Uterus (tissue), 4 donors: ENCODE results near the gene INAFM2. TPM values are rescaled to one million over a fixed set of nuclear protein-coding genes. Genes with fewer than 3 reads are reported as not detected.

Source experiments
- DNase-seq, 2 donors: peaks; one replicate each; pipeline ENCODE4 v3.0.0-alpha.2; 2019 to 2020
- H3K27ac ChIP-seq, 2 donors: fragments of 200-600 bp; sonication (generic); 1 replicate in 1 of 2; 2 replicates in 1 of 2; pipeline ENCODE4 v1.5.1; 2016 to 2018
- H3K27me3 ChIP-seq, 2 donors: fragments of 200-600 bp; sonication (generic); one replicate each; pipeline ENCODE4 v1.5.1; 2018 to 2019; ENCODE audit warnings: control low read depth in 1 of 2
- H3K36me3 ChIP-seq, 2 donors: fragments of 200-600 bp; sonication (generic); one replicate each; pipeline ENCODE4 v1.5.1; 2019; ENCODE audit warnings: control low read depth in 1 of 2
- H3K4me1 ChIP-seq, 2 donors: fragments of 200-600 bp; sonication (generic); one replicate each; pipeline ENCODE4 v1.5.1; 2018 to 2019; ENCODE audit warnings: control low read depth in 1 of 2
- H3K4me3 ChIP-seq, 2 donors: fragments of 200-600 bp; sonication (generic); 1 replicate in 1 of 2; 2 replicates in 1 of 2; pipeline ENCODE4 v1.5.1; 2018 to 2019; ENCODE audit warnings: mild to moderate bottlenecking in 1 of 2
- H3K9me3 ChIP-seq, 2 donors: fragments of 200-600 bp; sonication (generic); one replicate each; pipeline ENCODE4 v1.5.1; 2019; ENCODE audit warnings: control low read depth in 1 of 2
- CTCF ChIP-seq, 4 experiments: fragments of 200-600 bp in 2 of 4; fragments of 450-650 bp in 2 of 4; sonication (generic) in 2 of 4; IDR thresholded peaks; one replicate each; pipeline ENCODE4 v1.5.1; 2016 to 2019; ENCODE audit warnings: antibody characterized with exemption in 4 of 4, mild to moderate bottlenecking in 2 of 4, moderate library complexity in 1 of 4
- POLR2A ChIP-seq, 2 donors: fragments of 450-650 bp; IDR thresholded peaks; one replicate each; pipeline ENCODE4 v1.6.1; 2016; ENCODE audit warnings: antibody characterized with exemption in 2 of 2, mild to moderate bottlenecking in 1 of 2, moderate library complexity in 1 of 2
- intact Hi-C: fragments of 100-400 bp; cut with DNase I; formaldehyde crosslinking; loops from one replicate; pipeline ENCODE4 v1.15.1; 2023; ENCODE audit warnings: low total_unique reads
- total RNA-seq, 4 donors: library from RNA; depleted of rRNA in 3 of 4; stranded (reverse); fragments of >200 nt in 3 of 4; gene quantifications; one replicate each; pipeline versions ENCODE4 v1.1.0 to v1.2.4, GENCODE V29; 2014 to 2023
- donor health status: DM: yes; HTN: yes; CAD: no.

INAFM2 gene
- total RNA-seq, 4 donors from 2014 or later = 3.2 to 68.1 (median 8.9) TPM

- Histone ChIP-seq H3K27ac (no peak overlapping the region), H3K36me3 (no peaks in the 10 kb centered on the region), H3K27me3 (no peaks in the 10 kb centered on the region), H3K9me3 (no peaks in the 10 kb centered on the region), H3K4me1 (no peaks in the 10 kb centered on the region), H3K4me3 (no peak overlapping the region)
- intact Hi-C loops = no loop called here
- TF ChIP-seq POLR2A (IDR thresholded peaks at IDR 0.05) (no peak), CTCF (IDR thresholded peaks at IDR 0.05) (no peak)
- DNase-seq = no peak
Measured at GRCh38 chr15:40368719-40369473, 45.4 kb downstream of the INAFM2 start.

GRCh38 chr15:40369474-40369869 lies 46.0 kb downstream of the INAFM2 start:
- no peak for DNase-seq
- intact Hi-C loops = no loop called here

GRCh38 chr15:40369971-40370370 lies 46.5 kb downstream of the INAFM2 start:
- no peak for TF ChIP-seq POLR2A (IDR thresholded peaks at IDR 0.05)
- TF ChIP-seq CTCF (IDR thresholded peaks at IDR 0.05) = no peak

More at GRCh38 chr15:40369474-40369869, 46.0 kb downstream of the INAFM2 start:
- TF ChIP-seq POLR2A (IDR thresholded peaks at IDR 0.05) (no peak), CTCF (IDR thresholded peaks at IDR 0.05) (no peak)
- no peak overlapping the region for H3K4me3 ChIP-seq
- no peaks in the 10 kb centered on the region for H3K4me1 ChIP-seq
- no peaks in the 10 kb centered on the region for H3K27me3 ChIP-seq
- no peaks in the 10 kb centered on the region for H3K9me3 ChIP-seq
- no peak overlapping the region for H3K27ac ChIP-seq
- H3K36me3 ChIP-seq = no peaks in the 10 kb centered on the region

GRCh38 chr15:40372981-40373380 lies 49.5 kb downstream of the INAFM2 start:
- H3K4me1 ChIP-seq = no peaks in the 10 kb centered on the region
- no peak for DNase-seq
- H3K27ac ChIP-seq = no peak overlapping the region
- H3K27me3 ChIP-seq = no peaks in the 10 kb centered on the region
- no peak overlapping the region for H3K4me3 ChIP-seq
- H3K9me3 ChIP-seq = no peaks in the 10 kb centered on the region
- no peaks in the 10 kb centered on the region for H3K36me3 ChIP-seq
- intact Hi-C loops = no loop called here
- TF ChIP-seq CTCF (IDR thresholded peaks at IDR 0.05) (no peak), POLR2A (IDR thresholded peaks at IDR 0.05) (no peak)

More at GRCh38 chr15:40369971-40370370, 46.5 kb downstream of the INAFM2 start:
- Histone ChIP-seq H3K4me3 (no peak overlapping the region), H3K9me3 (no peaks in the 10 kb centered on the region), H3K27ac (no peak overlapping the region), H3K4me1 (no peaks in the 10 kb centered on the region), H3K36me3 (no peaks in the 10 kb centered on the region), H3K27me3 (no peaks in the 10 kb centered on the region)
- intact Hi-C loops = no loop called here
- no peak for DNase-seq

Other genes with a start within 250 kb of the INAFM2 start
- 10 to 100 TPM in 3 of 4 donors, 1 to 10 TPM in 1; 7.1 to 46.2 (median 22.6) TPM for gene BMF, start 214.8 kb upstream of the INAFM2 start, total RNA-seq
- 10 to 100 TPM in 1 of 4 donors, under 1 TPM in 1, not detected in 2; under 0.01 to 31.5 TPM for gene BUB1B, start 162.6 kb upstream of the INAFM2 start, total RNA-seq
- gene PAK6, start 84.6 kb upstream of the INAFM2 start, total RNA-seq = 1 to 10 TPM in 3 of 4 donors, not detected in 1; 2.3 to 5.0 (median 3.3) TPM
- gene ANKRD63, start 40.6 kb upstream of the INAFM2 start, total RNA-seq = under 1 TPM in 2 of 4 donors, not detected in 2; 0.28 to 0.52 TPM
- 10 to 100 TPM in 2 of 4 donors, 1 to 10 TPM in 2; 3.5 to 19.0 (median 9.3) TPM for gene PLCB2, start 15.8 kb upstream of the INAFM2 start, total RNA-seq
- 10 to 100 TPM in 1 of 4 donors, 1 to 10 TPM in 3; 2.4 to 43.8 (median 6.6) TPM for gene CCDC9B, start 17.2 kb downstream of the INAFM2 start, total RNA-seq
- 1 to 10 TPM in 1 of 4 donors, not detected in 3; 1.8 TPM for gene PHGR1, start 27.3 kb downstream of the INAFM2 start, total RNA-seq
- gene DISP2, start 34.5 kb downstream of the INAFM2 start, total RNA-seq = under 1 TPM in 2 of 4 donors, not detected in 2; 0.14 to 0.85 TPM
- 10 to 100 TPM in 2 of 4 donors, 1 to 10 TPM in 2; 2.1 to 23.5 (median 9.7) TPM for gene KNSTRN, start 59.0 kb downstream of the INAFM2 start, total RNA-seq
- 100 to 1,000 TPM in 1 of 4 donors, 10 to 100 TPM in 3; 66.5 to 203 (median 83.7) TPM for gene IVD, start 82.1 kb downstream of the INAFM2 start, total RNA-seq
- gene BAHD1, start 117.3 kb downstream of the INAFM2 start, total RNA-seq = 10 to 100 TPM in 2 of 4 donors, 1 to 10 TPM in 2; 5.0 to 35.5 (median 10.5) TPM
- gene CHST14, start 147.3 kb downstream of the INAFM2 start, total RNA-seq = 10 to 100 TPM in 3 of 4 donors, 1 to 10 TPM in 1; 6.8 to 26.1 (median 17.9) TPM
- gene CCDC32, start 241.3 kb downstream of the INAFM2 start, total RNA-seq = 10 to 100 TPM; 18.2 to 39.3 (median 29.3) TPM
- 10 to 100 TPM in 1 of 4 donors, 1 to 10 TPM in 1, under 1 TPM in 2; 0.29 to 18.6 (median 5.0) TPM for gene RPUSD2, start 245.6 kb downstream of the INAFM2 start, total RNA-seq